GM12878 (cell line): ENCODE data around the gene TP73. TPM values are rescaled to one million over a fixed set of nuclear protein-coding genes. Genes with fewer than 3 reads are reported as not detected.

Source experiments
- BCL11A ChIP-seq: IDR thresholded peaks from 2 replicates; pipeline ENCODE4 v1.6.1; 2011; ENCODE audit warnings: low read depth, low read length
- BMI1 ChIP-seq: fragments of 450-650 bp; IDR thresholded peaks from 2 replicates; pipeline ENCODE4 v1.6.1; 2016; ENCODE audit warnings: mild to moderate bottlenecking, moderate library complexity, borderline replicate concordance
- CBX5 ChIP-seq: sonication (generic); IDR thresholded peaks from 2 replicates; pipeline ENCODE4 v1.6.1; 2016; ENCODE audit warnings: low read depth, moderate library complexity, mild to moderate bottlenecking, inconsistent platforms
- CHD2 ChIP-seq: IDR thresholded peaks from 2 replicates; pipeline ENCODE4 v1.6.1; 2011; ENCODE audit warnings: low read depth, low read length, improper control_type of control experiment, borderline replicate concordance
- GABPA ChIP-seq: IDR thresholded peaks from 2 replicates; pipeline ENCODE4 v1.6.1; 2014; ENCODE audit warnings: antibody characterized with exemption, low read depth, mild to moderate bottlenecking, inconsistent platforms
- JUND ChIP-seq: IDR thresholded peaks from 2 replicates; pipeline ENCODE4 v1.6.1; 2012; ENCODE audit warnings: low read depth, mild to moderate bottlenecking, low read length, improper control_type of control experiment, moderate library complexity
- MTA2 ChIP-seq: fragments of 450-650 bp; IDR thresholded peaks from 2 replicates; pipeline ENCODE4 v1.6.1; 2016; ENCODE audit warnings: low read depth, mild to moderate bottlenecking, moderate library complexity
- polyA plus RNA-seq, 11 experiments: library from polyadenylated mRNA; depleted of rRNA in 4 of 11; unstranded in 6 of 11; stranded (reverse) in 5 of 11; fragments of >200 nt; fragmentation: Nextera tagmentation in 4 of 11; fragmentation: Illumina TruSeq in 1 of 11; extraction: Ambion mirVana in 4 of 11; extraction: Trizol in 1 of 11; gene quantifications; 1 replicate in 1 of 11; 2 replicates in 10 of 11; pipeline versions ENCODE4 v1.2.1 to v1.2.3, GENCODE V29; 2011 to 2016; ENCODE audit warnings: inconsistent platforms in 2 of 11, missing spikeins in 2 of 11, low read depth in 1 of 11
- total RNA-seq, 4 experiments: library from RNA; depleted of rRNA in 3 of 4; stranded (reverse); fragments of >200 nt in 3 of 4; fragmentation: Illumina TruSeq in 1 of 4; extraction: Trizol in 1 of 4; gene quantifications; 2 replicates each; pipeline versions ENCODE4 v1.2.1 to v1.2.3, GENCODE V29; 2013 to 2021
- TF ChIP-seq, protein P1 (sequence below): fragments of 450-650 bp; formaldehyde crosslinking; IDR thresholded peaks from 2 replicates; pipeline ENCODE4 v1.5.0; 2022; ENCODE audit warnings: mild to moderate bottlenecking, missing genetic modification characterization
- TF ChIP-seq, protein P2 (sequence below): IDR thresholded peaks from 2 replicates; pipeline ENCODE4 v1.6.1; 2012; ENCODE audit warnings: mild to moderate bottlenecking, low read depth, low read length
- TF ChIP-seq, protein P3 (sequence below): fragments of 450-650 bp; IDR thresholded peaks from 2 replicates; pipeline ENCODE4 v1.6.1; 2017; ENCODE audit warnings: mild to moderate bottlenecking, moderate library complexity
- TF ChIP-seq, protein P4 (sequence below): IDR thresholded peaks from 2 replicates; pipeline ENCODE4 v1.6.1; 2011; ENCODE audit warnings: mild to moderate bottlenecking, low read depth, low read length, moderate library complexity; ENCODE audit not compliant: insufficient replicate concordance
- TF ChIP-seq, protein P5 (sequence below): fragments of 450-650 bp; IDR thresholded peaks from 2 replicates; pipeline ENCODE4 v1.6.1; 2017; ENCODE audit warnings: antibody characterized with exemption, mild to moderate bottlenecking, moderate library complexity

TP73 gene
- total and polyA plus RNA-seq, 10 of the 15 experiments (the other 5 are each of a cell fraction or from before 2014, with no cell fraction given), result 0.08 to 54.2 (median 14.9) TPM

DNA sequence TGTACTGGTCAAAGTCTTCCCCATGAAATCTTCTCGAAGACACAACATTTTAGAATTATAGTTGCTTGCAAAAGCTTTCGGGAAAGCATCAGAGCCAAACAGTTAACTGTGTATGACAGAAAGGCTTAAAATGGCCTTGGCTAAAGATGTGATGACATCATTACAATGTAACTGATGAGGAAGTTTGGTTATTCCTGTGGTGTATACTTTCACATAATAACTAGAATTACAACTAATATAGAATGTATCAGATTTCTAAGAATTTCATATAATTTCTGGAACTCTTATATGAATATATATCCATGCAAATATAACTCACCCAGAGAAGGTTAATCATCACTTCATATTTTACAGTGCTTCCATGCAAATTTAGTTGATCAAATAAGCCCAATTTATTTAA lies 8.4 kb downstream of the TP73 start (continued):
- TF ChIP-seq, protein P1, sequence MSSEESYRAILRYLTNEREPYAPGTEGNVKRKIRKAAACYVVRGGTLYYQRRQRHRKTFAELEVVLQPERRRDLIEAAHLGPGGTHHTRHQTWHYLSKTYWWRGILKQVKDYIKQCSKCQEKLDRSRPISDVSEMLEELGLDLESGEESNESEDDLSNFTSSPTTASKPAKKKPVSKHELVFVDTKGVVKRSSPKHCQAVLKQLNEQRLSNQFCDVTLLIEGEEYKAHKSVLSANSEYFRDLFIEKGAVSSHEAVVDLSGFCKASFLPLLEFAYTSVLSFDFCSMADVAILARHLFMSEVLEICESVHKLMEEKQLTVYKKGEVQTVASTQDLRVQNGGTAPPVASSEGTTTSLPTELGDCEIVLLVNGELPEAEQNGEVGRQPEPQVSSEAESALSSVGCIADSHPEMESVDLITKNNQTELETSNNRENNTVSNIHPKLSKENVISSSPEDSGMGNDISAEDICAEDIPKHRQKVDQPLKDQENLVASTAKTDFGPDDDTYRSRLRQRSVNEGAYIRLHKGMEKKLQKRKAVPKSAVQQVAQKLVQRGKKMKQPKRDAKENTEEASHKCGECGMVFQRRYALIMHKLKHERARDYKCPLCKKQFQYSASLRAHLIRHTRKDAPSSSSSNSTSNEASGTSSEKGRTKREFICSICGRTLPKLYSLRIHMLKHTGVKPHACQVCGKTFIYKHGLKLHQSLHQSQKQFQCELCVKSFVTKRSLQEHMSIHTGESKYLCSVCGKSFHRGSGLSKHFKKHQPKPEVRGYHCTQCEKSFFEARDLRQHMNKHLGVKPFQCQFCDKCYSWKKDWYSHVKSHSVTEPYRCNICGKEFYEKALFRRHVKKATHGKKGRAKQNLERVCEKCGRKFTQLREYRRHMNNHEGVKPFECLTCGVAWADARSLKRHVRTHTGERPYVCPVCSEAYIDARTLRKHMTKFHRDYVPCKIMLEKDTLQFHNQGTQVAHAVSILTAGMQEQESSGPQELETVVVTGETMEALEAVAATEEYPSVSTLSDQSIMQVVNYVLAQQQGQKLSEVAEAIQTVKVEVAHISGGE (CRISPR knock-in tag), result no peak
- TF ChIP-seq, protein P2, sequence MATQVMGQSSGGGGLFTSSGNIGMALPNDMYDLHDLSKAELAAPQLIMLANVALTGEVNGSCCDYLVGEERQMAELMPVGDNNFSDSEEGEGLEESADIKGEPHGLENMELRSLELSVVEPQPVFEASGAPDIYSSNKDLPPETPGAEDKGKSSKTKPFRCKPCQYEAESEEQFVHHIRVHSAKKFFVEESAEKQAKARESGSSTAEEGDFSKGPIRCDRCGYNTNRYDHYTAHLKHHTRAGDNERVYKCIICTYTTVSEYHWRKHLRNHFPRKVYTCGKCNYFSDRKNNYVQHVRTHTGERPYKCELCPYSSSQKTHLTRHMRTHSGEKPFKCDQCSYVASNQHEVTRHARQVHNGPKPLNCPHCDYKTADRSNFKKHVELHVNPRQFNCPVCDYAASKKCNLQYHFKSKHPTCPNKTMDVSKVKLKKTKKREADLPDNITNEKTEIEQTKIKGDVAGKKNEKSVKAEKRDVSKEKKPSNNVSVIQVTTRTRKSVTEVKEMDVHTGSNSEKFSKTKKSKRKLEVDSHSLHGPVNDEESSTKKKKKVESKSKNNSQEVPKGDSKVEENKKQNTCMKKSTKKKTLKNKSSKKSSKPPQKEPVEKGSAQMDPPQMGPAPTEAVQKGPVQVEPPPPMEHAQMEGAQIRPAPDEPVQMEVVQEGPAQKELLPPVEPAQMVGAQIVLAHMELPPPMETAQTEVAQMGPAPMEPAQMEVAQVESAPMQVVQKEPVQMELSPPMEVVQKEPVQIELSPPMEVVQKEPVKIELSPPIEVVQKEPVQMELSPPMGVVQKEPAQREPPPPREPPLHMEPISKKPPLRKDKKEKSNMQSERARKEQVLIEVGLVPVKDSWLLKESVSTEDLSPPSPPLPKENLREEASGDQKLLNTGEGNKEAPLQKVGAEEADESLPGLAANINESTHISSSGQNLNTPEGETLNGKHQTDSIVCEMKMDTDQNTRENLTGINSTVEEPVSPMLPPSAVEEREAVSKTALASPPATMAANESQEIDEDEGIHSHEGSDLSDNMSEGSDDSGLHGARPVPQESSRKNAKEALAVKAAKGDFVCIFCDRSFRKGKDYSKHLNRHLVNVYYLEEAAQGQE, result no peak
- TF ChIP-seq, protein P3, sequence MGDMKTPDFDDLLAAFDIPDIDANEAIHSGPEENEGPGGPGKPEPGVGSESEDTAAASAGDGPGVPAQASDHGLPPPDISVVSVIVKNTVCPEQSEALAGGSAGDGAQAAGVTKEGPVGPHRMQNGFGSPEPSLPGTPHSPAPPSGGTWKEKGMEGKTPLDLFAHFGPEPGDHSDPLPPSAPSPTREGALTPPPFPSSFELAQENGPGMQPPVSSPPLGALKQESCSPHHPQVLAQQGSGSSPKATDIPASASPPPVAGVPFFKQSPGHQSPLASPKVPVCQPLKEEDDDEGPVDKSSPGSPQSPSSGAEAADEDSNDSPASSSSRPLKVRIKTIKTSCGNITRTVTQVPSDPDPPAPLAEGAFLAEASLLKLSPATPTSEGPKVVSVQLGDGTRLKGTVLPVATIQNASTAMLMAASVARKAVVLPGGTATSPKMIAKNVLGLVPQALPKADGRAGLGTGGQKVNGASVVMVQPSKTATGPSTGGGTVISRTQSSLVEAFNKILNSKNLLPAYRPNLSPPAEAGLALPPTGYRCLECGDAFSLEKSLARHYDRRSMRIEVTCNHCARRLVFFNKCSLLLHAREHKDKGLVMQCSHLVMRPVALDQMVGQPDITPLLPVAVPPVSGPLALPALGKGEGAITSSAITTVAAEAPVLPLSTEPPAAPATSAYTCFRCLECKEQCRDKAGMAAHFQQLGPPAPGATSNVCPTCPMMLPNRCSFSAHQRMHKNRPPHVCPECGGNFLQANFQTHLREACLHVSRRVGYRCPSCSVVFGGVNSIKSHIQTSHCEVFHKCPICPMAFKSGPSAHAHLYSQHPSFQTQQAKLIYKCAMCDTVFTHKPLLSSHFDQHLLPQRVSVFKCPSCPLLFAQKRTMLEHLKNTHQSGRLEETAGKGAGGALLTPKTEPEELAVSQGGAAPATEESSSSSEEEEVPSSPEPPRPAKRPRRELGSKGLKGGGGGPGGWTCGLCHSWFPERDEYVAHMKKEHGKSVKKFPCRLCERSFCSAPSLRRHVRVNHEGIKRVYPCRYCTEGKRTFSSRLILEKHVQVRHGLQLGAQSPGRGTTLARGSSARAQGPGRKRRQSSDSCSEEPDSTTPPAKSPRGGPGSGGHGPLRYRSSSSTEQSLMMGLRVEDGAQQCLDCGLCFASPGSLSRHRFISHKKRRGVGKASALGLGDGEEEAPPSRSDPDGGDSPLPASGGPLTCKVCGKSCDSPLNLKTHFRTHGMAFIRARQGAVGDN, result no peak
- TF ChIP-seq BCL11A (no peak), MTA2 (no peak), CHD2 (no peak), JUND (no peak), BMI1 (no peak), CBX5 (no peak), GABPA (no peak)
- TF ChIP-seq, protein P4, sequence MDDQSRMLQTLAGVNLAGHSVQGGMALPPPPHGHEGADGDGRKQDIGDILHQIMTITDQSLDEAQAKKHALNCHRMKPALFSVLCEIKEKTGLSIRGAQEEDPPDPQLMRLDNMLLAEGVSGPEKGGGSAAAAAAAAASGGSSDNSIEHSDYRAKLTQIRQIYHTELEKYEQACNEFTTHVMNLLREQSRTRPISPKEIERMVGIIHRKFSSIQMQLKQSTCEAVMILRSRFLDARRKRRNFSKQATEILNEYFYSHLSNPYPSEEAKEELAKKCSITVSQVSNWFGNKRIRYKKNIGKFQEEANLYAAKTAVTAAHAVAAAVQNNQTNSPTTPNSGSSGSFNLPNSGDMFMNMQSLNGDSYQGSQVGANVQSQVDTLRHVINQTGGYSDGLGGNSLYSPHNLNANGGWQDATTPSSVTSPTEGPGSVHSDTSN, result no peak
- TF ChIP-seq, protein P5, sequence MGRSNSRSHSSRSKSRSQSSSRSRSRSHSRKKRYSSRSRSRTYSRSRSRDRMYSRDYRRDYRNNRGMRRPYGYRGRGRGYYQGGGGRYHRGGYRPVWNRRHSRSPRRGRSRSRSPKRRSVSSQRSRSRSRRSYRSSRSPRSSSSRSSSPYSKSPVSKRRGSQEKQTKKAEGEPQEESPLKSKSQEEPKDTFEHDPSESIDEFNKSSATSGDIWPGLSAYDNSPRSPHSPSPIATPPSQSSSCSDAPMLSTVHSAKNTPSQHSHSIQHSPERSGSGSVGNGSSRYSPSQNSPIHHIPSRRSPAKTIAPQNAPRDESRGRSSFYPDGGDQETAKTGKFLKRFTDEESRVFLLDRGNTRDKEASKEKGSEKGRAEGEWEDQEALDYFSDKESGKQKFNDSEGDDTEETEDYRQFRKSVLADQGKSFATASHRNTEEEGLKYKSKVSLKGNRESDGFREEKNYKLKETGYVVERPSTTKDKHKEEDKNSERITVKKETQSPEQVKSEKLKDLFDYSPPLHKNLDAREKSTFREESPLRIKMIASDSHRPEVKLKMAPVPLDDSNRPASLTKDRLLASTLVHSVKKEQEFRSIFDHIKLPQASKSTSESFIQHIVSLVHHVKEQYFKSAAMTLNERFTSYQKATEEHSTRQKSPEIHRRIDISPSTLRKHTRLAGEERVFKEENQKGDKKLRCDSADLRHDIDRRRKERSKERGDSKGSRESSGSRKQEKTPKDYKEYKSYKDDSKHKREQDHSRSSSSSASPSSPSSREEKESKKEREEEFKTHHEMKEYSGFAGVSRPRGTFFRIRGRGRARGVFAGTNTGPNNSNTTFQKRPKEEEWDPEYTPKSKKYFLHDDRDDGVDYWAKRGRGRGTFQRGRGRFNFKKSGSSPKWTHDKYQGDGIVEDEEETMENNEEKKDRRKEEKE, result no peak
